ENCODE data around the gene WHAMM.

WHAMM gene

DNA sequence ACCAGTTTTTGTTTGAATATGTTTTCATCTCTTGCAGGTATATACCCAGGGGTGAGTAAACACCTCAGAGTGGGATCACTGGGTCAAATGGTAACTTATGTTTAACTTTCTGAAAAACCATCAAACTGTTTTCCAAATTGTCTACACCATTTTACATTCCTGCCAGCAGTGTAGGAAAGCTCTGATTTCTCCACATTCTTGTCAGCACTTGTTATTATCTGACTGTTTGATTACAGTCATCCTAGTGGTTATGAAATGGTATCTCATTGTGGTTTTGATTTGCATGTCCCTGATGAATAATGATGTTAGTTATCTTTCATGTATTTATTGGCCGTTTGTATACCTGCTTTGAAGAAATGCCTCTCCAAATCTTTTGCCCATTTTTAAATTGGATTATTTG, 17.4 kb upstream of the WHAMM start:
- TF ChIP-seq CTCF (IDR thresholded peaks at IDR 0.05; ENCODE audit: poor library complexity, severe bottlenecking) = peak; percentile 18
- Histone ChIP-seq H3K9me3 (ENCODE audit: severe bottlenecking) (no peaks in the 10 kb centered on the region), H3K36me3 (ENCODE audit: low read depth) (no peaks in the 10 kb centered on the region), H3K4me3 (ENCODE audit: severe bottlenecking) (no peak overlapping the region), H3K27ac (ENCODE audit: poor library complexity, severe bottlenecking) (no peak overlapping the region), H3K4me1 (ENCODE audit: insufficient read depth, poor library complexity, severe bottlenecking) (peaks cover 4% of the 10 kb centered on the region), H3K27me3 (ENCODE audit: insufficient read depth, poor library complexity, severe bottlenecking) (no peaks in the 10 kb centered on the region)
- ATAC-seq (ENCODE audit: low read depth) = peak; percentile 92
- no peak for DNase-seq (ENCODE audit: low spot score)

DNA sequence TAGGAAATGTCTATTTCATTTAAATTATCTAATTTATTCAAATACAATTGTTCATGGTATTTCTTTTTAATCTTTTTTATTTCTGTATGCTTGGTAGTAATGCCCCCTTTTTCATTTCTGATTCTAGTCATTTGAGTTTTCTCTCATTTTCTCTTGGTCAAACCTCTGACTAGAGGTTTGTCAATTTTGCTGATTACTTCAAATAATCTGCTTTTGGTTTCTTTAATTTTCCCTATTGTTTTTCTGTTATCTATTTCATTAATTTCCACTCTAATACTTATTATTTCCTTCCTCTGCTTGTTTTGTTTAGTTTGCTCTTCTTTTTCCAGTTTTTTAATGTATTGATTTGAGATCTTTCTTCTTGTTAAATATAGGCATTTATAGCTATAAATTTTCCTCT, 15.7 kb upstream of the WHAMM start:
- Histone ChIP-seq H3K4me1 (ENCODE audit: insufficient read depth, poor library complexity, severe bottlenecking) (peaks cover 4% of the 10 kb centered on the region), H3K9me3 (ENCODE audit: severe bottlenecking) (no peaks in the 10 kb centered on the region), H3K36me3 (ENCODE audit: low read depth) (no peaks in the 10 kb centered on the region), H3K4me3 (ENCODE audit: severe bottlenecking) (no peak overlapping the region), H3K27ac (ENCODE audit: poor library complexity, severe bottlenecking) (no peak overlapping the region), H3K27me3 (ENCODE audit: insufficient read depth, poor library complexity, severe bottlenecking) (no peaks in the 10 kb centered on the region)
- DNase-seq (ENCODE audit: low spot score) (no peak), ATAC-seq (ENCODE audit: low read depth) (no peak)
- TF ChIP-seq CTCF (IDR thresholded peaks at IDR 0.05; ENCODE audit: poor library complexity, severe bottlenecking) = no peak

GRCh38 chr15:82798104-82798503, 11.3 kb upstream of the WHAMM start:
- no peak overlapping the region for H3K27ac ChIP-seq (ENCODE audit: poor library complexity, severe bottlenecking)
- no peaks in the 10 kb centered on the region for H3K9me3 ChIP-seq (ENCODE audit: severe bottlenecking)
- H3K36me3 ChIP-seq (ENCODE audit: low read depth) = no peaks in the 10 kb centered on the region
- TF ChIP-seq CTCF (IDR thresholded peaks at IDR 0.05; ENCODE audit: poor library complexity, severe bottlenecking) = no peak
- H3K27me3 ChIP-seq (ENCODE audit: insufficient read depth, poor library complexity, severe bottlenecking) = no peaks in the 10 kb centered on the region
- DNase-seq (ENCODE audit: low spot score) (no peak), ATAC-seq (ENCODE audit: low read depth) (no peak)
- no peak overlapping the region for H3K4me3 ChIP-seq (ENCODE audit: severe bottlenecking)
- no peaks in the 10 kb centered on the region for H3K4me1 ChIP-seq (ENCODE audit: insufficient read depth, poor library complexity, severe bottlenecking)

GRCh38 chr15:82798531-82799166, 10.8 kb upstream of the WHAMM start:
- DNase-seq (ENCODE audit: low spot score) (no peak), ATAC-seq (ENCODE audit: low read depth) (no peak)
- Histone ChIP-seq H3K27ac (ENCODE audit: poor library complexity, severe bottlenecking) (no peak overlapping the region), H3K36me3 (ENCODE audit: low read depth) (no peaks in the 10 kb centered on the region), H3K27me3 (ENCODE audit: insufficient read depth, poor library complexity, severe bottlenecking) (no peaks in the 10 kb centered on the region), H3K4me1 (ENCODE audit: insufficient read depth, poor library complexity, severe bottlenecking) (peaks cover 1% of the 10 kb centered on the region), H3K4me3 (ENCODE audit: severe bottlenecking) (no peak overlapping the region), H3K9me3 (ENCODE audit: severe bottlenecking) (no peaks in the 10 kb centered on the region)
- no peak for TF ChIP-seq CTCF (IDR thresholded peaks at IDR 0.05; ENCODE audit: poor library complexity, severe bottlenecking)

GRCh38 chr15:82799183-82799841, 10.1 kb upstream of the WHAMM start:
- H3K27ac ChIP-seq (ENCODE audit: poor library complexity, severe bottlenecking) = no peak overlapping the region
- ATAC-seq (ENCODE audit: low read depth) (no peak; the same call in 2 of the 3 replicates), DNase-seq (ENCODE audit: low spot score) (no peak)

More at GRCh38 chr15:82799183-82799841, 10.1 kb upstream of the WHAMM start:
- H3K4me1 ChIP-seq (ENCODE audit: insufficient read depth, poor library complexity, severe bottlenecking) = peaks cover 8% of the 10 kb centered on the region
- no peaks in the 10 kb centered on the region for H3K27me3 ChIP-seq (ENCODE audit: insufficient read depth, poor library complexity, severe bottlenecking)
- no peaks in the 10 kb centered on the region for H3K9me3 ChIP-seq (ENCODE audit: severe bottlenecking)
- H3K36me3 ChIP-seq (ENCODE audit: low read depth) = no peaks in the 10 kb centered on the region
- no peak for TF ChIP-seq CTCF (IDR thresholded peaks at IDR 0.05; ENCODE audit: poor library complexity, severe bottlenecking)
- no peak overlapping the region for H3K4me3 ChIP-seq (ENCODE audit: severe bottlenecking)
